ENCODE results near the gene HSDL2. TPM values are rescaled to one million over a fixed set of nuclear protein-coding genes. Genes with fewer than 3 reads are reported as not detected.

HSDL2 gene
- total and polyA plus RNA-seq, 10 of the 15 experiments (the other 5 are each of a cell fraction or from before 2014, with no cell fraction given): 20.9 to 46.1 (median 27.0) TPM

DNA sequence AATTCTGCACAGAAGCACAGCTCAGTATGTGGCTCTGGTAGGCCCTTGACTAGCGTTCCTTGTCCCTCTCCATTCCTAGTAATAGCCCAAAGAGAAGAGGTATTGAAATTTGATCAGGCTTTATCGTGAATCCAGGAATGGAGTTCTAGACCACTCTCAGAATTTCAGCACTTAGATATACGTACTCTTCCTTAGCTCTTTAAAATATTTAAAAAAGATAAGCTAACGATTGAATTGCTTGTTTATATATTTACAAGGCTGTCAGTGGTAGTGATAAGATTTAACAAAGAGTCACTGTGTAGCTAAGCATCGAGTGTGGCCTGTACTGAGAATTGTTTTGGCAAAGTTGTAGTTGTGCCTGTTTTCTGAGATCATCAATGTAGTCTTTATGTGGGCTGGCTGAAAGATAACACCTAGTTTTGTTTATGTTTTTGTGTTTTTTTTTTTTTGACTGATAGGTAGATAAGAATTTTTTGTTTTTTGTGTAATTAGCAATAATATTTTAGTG, 109.2 kb downstream of the HSDL2 start:
- ChIA-PET CTCF (interaction anchor here (0.7 to 2.4 kb wide), 6 partner anchors 12 to 177 kb away, joined by 3 to 8 read pairs (median 3); no protein-coding TSS in a partner anchor), SMC1A (ENCODE audit: uncharacterized antibody, unreplicated experiment) (interaction anchor here (0.6 to 1.5 kb wide), 6 partner anchors 43 to 331 kb away, joined by 3 to 5 read pairs (median 4); no protein-coding TSS in a partner anchor), RAD21 (ENCODE audit: unreplicated experiment) (no interaction called here), POLR2A (no interaction called here)
- Histone ChIP-seq H3K4me3 (peak overlapping the region; percentile 27; the same call in 1 of the 2 replicates), H4K20me1 (ENCODE audit: control insufficient read depth, insufficient read depth) (no peaks in the 10 kb centered on the region), H3K4me1 (ENCODE audit: control insufficient read depth, insufficient read depth, low read length) (no peaks in the 10 kb centered on the region), H3K27ac (ENCODE audit: control insufficient read depth, insufficient read depth) (no peak overlapping the region), H3K4me2 (ENCODE audit: control insufficient read depth, insufficient read depth) (0 out of 2 replicates have a peak overlapping the region, but pooled peaks have one; percentile 2), H2AFZ (ENCODE audit: control insufficient read depth, low read depth, low read length) (no peak overlapping the region), H3K79me2 (ENCODE audit: control insufficient read depth, insufficient read depth, low read length) (peaks cover 27% of the 10 kb centered on the region), H3K9me3 (replicated peaks; ENCODE audit: control insufficient read depth, insufficient read depth, low read length) (peaks cover 7% of the 10 kb centered on the region), H3K36me3 (ENCODE audit: control insufficient read depth in 2 of 2, insufficient read depth in 2 of 2, low read length in 1 of 2) (no peaks in the 10 kb centered on the region), H3K27me3 (replicated peaks in 1 of 2; ENCODE audit: control insufficient read depth in 2 of 2, insufficient read depth in 2 of 2, low read length in 1 of 2) (no peaks in the 10 kb centered on the region), H3K9ac (ENCODE audit: control insufficient read depth, insufficient read depth, low read length) (no peak overlapping the region)
- no peak for ATAC-seq
- 97% methylated on average over 5 of the region's 5 CpGs for WGBS (ENCODE audit: insufficient coverage, insufficient replicate concordance, low lambda C conversion rate, missing lambda C conversion rate)
- in situ Hi-C loops (cut with MboI) (no loop called here), intact Hi-C loops (cut with micrococcal nuclease; ENCODE audit: unreplicated experiment) (loop anchor here (1.0 to 5.0 kb wide), 2 partner anchors 58 to 331 kb away; no protein-coding TSS in a partner anchor)
- DNase-seq (ENCODE audit: low read depth, low spot score): no peak
- FAIRE-seq: no peak
- TF ChIP-seq ZNF274 (IDR thresholded peaks at IDR 0.05; ENCODE audit: insufficient read depth, insufficient read length): no peak
- TF ChIP-seq SMC3 (IDR thresholded peaks at IDR 0.05; ENCODE audit: borderline replicate concordance, low read length): no peak
- TF ChIP-seq SP1 (IDR thresholded peaks at IDR 0.05; ENCODE audit: low read depth, low read length): no peak
- TF ChIP-seq HSF1 (IDR thresholded peaks at IDR 0.05; ENCODE audit: low read depth, low read length): no peak
- TF ChIP-seq HCFC1 (IDR thresholded peaks at IDR 0.05; ENCODE audit: low read length): no peak
- TF ChIP-seq TCF12 (IDR thresholded peaks at IDR 0.05; ENCODE audit: low read depth, low read length): no peak
- TF ChIP-seq SUZ12 (IDR thresholded peaks at IDR 0.05; ENCODE audit: unreplicated experiment): no peak
- BruUV-seq (replicated peaks): no TSS peak
